GM19035 (cell line): ENCODE data around the gene DGCR6L.
"Not testable (repeated sequence)": the region's sequence is repeated elsewhere in the genome, so short reads cannot be mapped to it uniquely, and the experiment has no call there.

Experiments
- ATAC-seq: cut with Tn5 transposase; IDR thresholded peaks from one replicate; pipeline ENCODE4 v1.9.1; 2021; ENCODE audit not compliant: unreplicated experiment

Gene DGCR6L

DNA sequence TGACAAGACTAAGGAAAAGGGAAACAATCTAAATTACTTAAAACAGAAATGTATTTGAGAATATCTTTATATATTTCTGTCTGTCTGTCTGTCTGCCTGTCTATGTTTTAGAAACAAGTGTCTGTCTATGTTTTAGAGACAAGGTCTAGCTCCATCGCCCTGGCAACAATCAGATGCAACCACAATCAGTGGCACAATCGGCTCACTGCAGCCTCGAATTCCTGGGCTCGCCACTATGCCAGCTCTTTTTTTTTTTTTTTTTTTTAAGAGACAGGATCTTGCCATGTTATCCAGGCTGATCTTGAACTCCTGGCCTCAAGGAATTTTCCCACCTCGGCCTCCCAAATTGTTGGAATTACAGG lies 8.7 kb upstream of the DGCR6L start:
- ATAC-seq = not testable (repeated sequence)

GRCh38 chr22:20325996-20326395 lies 6.1 kb upstream of the DGCR6L start:
- not testable (repeated sequence) for ATAC-seq

DNA sequence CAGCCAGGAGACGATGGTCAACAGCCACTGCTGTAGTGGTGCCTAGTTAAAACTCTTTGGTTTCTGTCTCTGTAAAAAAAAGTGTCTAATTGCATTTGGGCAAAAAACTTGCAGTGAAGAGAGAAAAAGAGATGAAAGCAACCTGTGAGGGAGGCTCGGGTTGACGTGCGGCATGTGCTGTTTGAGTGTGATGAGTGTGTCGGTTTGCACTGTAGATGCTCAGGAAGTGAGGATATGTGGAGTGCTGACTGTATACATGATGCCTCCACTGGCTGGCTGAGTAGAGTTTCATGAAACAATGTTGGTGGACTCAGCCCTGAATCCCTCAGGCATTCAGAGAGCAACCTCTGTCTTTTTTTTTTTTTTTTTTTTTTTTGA lies 4.3 kb upstream of the DGCR6L start:
- no peak for ATAC-seq

DNA sequence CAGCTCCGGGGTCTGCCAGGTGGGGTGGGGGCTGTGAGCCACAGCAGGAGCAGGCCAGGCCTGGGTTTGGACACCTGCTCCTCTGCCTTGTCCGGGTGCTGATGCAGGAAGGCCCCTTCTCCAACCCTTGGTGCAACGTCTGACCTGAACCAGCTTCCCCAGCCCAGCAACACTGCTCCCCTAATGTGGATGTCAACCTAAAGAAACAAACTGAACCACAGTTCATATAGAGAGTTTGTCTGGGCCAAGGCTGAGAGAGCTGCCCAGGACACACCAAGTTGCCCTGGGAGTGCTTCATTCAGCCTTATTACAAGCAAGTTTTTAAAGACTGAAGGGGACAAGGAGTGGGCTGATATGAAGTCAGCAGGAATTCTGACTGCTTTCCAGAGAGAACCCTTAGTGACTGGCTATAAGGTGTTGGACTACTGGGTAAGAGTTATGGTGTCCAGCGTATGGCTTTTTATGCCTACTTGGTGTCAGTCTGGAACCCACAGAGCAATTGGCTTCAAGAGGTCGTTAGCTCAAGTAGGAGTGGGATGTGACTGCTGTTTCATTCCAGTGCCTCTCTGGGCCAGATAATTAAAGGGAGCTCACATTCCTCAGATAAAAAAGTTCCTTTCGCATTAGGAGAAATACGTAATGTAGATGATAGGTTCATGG lies 1.8 kb upstream of the DGCR6L start:
- not testable (repeated sequence) for ATAC-seq

- ATAC-seq = not testable (repeated sequence)
Observed at GRCh38 chr22:20320659-20321551, 1.0 kb upstream of the DGCR6L start.

GRCh38 chr22:20319041-20319744 lies 667 bp downstream of the DGCR6L start:
- peak; percentile 9 for ATAC-seq

- ATAC-seq = not testable (repeated sequence)
Observed at GRCh38 chr22:20318043-20318688, 1.7 kb downstream of the DGCR6L start.

DNA sequence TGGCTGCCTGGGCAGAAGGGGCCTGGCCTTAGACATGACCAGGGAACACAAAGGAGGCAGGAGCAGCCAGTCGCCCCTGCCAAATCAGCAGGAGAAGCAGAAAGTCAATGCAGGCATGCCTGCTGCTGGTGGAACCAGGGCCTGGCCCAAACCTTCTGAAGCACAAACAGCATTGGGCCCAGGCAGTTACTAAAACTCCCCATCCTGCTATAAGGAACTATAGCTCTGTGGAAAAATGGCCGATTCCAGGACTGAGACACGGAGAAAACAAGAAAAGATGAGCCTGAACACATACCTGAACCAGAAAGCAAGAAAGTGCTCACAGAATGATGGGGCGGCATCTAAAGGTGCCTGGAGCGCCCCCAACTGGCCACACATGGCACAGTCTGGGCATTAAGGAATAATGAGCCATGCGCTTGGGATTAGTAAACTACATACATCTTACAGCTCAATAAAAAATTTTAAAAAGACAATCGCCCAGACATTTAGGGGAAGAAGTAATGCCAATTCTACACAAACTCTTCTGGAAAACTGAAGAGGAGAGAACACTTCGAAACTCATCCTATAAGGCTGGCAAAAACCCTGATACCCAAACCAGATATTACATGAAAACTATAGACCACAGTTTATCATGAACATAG lies 2.3 kb downstream of the DGCR6L start:
- not testable (repeated sequence) for ATAC-seq

GRCh38 chr22:20316844-20317401 lies 2.9 kb downstream of the DGCR6L start:
- no peak for ATAC-seq

- ATAC-seq = no peak
Observed at GRCh38 chr22:20316217-20316843, 3.5 kb downstream of the DGCR6L start.

DNA sequence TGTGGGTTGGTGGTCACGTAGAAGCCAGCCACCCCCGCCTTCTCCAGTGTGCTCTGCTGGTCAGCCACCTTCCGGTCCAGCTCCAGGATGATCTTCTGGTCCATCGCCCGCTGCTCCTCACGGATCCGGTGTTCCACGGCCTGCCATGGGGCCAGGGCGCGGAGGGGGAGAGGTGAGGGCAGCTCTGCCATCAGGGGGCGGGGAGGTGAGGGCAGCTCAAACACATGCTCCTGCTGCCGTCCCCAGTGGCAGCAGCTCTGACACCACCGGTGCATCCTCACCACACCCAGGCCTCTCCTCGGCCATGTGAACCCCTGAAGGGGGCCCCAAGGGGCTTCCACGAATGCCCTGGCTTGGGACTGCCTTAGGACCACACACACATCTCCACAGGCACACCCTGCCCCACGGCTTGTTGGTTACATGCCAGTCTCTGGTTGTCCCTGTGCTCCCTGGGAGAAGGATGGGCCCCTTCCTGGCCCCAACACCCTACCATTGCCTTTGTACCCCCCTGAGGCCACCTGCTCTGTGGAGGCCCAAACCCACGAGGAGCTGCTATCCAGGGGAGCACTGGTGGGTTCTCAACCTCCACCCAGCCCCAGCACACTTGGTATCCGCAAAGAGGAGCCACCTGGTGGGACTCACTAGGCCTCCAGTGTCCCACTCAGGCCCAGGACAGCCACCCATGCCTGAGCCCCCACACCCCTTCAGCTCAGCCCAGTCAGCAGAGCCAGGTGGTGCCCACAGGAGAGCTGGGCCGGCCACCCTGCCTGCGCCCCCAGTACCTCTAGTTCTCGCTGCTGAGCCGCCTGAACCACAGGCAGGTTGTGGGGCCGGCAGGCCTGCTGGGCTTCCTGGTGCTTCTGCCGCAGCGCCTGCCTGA lies 4.3 kb downstream of the DGCR6L start:
- no peak for ATAC-seq

DNA sequence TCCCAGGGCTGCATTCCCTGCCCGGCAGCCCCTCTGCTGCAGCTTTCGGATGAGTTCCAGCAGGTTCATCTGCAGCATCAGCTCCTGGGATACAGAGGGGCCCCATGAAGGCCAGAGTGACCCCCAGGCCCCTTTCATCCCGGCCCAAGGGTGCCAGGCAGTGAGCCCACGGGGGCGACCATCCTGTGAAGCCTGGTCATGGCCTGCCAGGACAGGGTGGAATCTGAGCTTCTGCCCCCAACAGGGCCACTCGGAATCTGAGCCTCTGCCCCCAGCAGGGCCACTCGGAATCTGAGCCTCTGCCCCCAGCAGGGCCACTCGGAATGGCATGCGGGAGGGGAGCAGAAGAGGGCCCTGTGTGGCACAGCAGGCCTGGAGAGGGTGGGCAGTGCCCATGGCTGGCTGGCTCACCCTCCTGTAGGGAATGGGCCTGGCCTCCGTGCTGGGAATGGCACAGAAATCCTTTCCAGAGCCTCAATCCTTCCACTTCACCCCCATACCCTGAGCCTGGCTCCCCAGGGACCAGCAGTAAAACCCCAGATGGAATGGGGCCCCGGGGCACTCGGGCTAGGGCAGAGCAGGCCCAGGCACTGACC lies 5.0 kb downstream of the DGCR6L start:
- ATAC-seq = not testable (repeated sequence)

DNA sequence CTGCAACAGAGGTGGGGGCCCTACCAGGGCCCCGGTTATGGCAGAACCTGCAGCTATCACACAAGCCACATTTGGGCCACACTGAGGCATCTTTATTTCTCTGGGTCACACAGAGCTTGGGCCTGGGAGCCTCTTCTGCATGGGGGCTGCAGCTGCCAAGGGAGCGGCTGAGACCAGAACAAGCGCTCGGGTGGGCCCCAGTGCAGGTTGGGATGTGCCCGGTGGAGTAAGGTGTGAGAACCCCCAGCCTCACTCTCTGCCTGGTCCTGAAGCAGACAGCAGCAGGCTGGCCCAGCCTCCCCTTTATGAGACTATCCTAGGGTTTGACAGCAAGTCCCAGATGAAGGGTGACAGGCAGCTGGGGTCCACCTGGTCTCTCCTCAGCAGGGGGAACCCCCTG lies 5.7 kb downstream of the DGCR6L start:
- not testable (repeated sequence) for ATAC-seq

- not testable (repeated sequence) for ATAC-seq
Observed at GRCh38 chr22:20313306-20314077, 6.4 kb downstream of the DGCR6L start.

GRCh38 chr22:20312396-20313191 lies 7.3 kb downstream of the DGCR6L start:
- ATAC-seq = no peak

DNA sequence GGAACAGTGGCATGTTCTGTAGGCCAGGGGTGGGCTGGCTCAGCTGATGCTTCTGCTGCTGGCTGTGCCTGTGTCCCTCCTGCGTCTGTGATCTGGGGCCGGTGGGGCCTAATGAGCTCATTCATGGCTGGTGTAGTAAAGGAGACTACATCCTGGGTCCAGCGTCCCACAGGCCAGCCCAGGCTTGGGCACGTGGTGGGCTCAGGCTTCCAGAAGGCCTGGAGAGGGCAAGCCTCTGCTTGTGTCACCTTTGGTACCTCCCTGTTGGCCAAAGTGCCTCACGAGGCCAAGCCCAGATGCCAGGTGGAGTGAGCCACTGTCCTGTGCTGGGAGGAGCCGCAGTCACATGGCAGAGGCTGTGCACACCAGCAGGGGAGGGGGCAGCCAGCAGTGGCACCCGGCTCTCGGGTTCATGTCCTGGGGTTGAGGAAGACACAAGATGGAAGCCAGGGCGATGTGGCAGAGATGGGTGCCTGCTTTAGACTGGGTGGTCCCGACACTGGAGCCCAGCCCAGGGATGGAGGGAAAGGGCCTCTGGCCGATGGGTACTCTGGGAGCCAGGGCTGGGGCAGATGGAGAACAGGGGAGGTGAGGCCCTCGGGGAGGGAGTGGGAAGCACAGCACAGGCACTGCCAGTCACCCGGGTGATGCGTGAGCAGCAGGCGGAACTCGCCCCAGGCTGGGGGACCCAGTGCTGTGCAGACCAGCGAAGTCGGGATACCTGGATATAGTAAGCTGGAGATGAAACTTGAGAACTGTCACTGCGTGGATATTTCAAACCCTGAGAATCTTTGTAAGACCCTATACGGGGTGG lies 8.4 kb downstream of the DGCR6L start:
- not testable (repeated sequence) for ATAC-seq
